ENCODE data around the gene C10orf95. TPM values are rescaled to one million over a fixed set of nuclear protein-coding genes. Genes with fewer than 3 reads are reported as not detected.

Gene C10orf95
- total RNA-seq, 1 experiment from 2014 or later = 0.82 TPM

DNA sequence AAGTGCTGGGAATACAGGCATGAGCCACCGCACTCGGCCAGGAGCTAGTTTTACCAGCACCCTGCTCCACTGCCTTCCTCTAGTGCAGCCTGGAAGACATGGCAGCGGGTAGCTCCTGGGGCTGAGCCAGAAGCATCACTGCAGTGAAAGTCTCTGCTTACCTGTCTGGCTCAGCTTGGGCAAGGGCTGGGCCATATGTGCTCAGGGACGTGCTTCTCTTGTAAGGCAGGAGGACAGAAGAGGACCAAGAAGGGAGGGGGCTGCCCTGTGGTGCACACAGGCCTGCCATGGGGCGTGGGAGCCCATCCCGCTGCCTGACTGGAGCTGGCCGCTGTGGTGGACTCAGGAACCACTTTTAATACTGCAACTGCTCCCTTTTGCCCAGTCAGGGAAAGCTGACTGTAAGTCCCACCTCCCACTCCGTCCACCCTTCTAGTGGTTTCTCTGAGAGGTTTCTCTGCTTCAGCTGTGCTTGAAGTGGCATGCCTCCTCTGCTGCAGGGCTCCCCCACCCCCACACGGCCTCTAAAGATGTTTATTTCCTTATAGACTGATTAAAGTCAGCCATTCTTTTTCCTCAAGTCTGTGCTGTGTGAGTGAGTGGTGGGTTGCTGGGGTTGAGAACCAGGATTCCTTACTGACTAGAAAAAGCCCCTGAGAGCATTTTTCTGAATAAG is 25.3 kb upstream of the C10orf95 start:
- intact Hi-C loops (cut with micrococcal nuclease; ENCODE audit: unreplicated experiment) = no loop called here
- H3K9me3 Mint-ChIP-seq (ENCODE audit: unreplicated experiment) = no peaks in the 10 kb centered on the region
- no peaks in the 10 kb centered on the region for H3K27me3 Mint-ChIP-seq (ENCODE audit: insufficient read depth, unreplicated experiment)
- H3K4me1 Mint-ChIP-seq (ENCODE audit: low read depth, unreplicated experiment) = no peaks in the 10 kb centered on the region
- Histone ChIP-seq H3K36me3 (ENCODE audit: control insufficient read depth, insufficient read depth, low read length) (no peaks in the 10 kb centered on the region), H3K4me1 (no peaks in the 10 kb centered on the region), H3K9me3 (no peaks in the 10 kb centered on the region), H3K4me3 (ENCODE audit: low read depth, low read length) (no peak overlapping the region), H3K27me3 (replicated peaks; ENCODE audit: control insufficient read depth, insufficient read depth, low read length) (no peaks in the 10 kb centered on the region)
- TSS peak; percentile 12 for BruUV-seq (replicated peaks)
- POLR2A ChIA-PET = interaction anchor here (0.6 kb wide), 1 partner anchor 395 kb away, joined by 4 read pairs; no protein-coding TSS in a partner anchor
- peaks cover 43% of the 10 kb centered on the region for H3K36me3 Mint-ChIP-seq (ENCODE audit: insufficient read depth, unreplicated experiment)
- H3K27ac Mint-ChIP-seq (ENCODE audit: unreplicated experiment) = no peak overlapping the region
- no peak overlapping the region for H3K4me3 Mint-ChIP-seq (ENCODE audit: unreplicated experiment)
- TF ChIP-seq CTCF (IDR thresholded peaks at IDR 0.05; ENCODE audit: insufficient read depth in 1 of 2, low read depth in 1 of 2, low read length in 1 of 2, severe bottlenecking in 1 of 2, unreplicated experiment in 1 of 2) = no peak
- CTCF ChIA-PET = interaction anchor here (0.9 kb wide), 1 partner anchor 107 kb away, joined by 3 read pairs; no protein-coding TSS in a partner anchor
- DNase-seq = no peak

DNA sequence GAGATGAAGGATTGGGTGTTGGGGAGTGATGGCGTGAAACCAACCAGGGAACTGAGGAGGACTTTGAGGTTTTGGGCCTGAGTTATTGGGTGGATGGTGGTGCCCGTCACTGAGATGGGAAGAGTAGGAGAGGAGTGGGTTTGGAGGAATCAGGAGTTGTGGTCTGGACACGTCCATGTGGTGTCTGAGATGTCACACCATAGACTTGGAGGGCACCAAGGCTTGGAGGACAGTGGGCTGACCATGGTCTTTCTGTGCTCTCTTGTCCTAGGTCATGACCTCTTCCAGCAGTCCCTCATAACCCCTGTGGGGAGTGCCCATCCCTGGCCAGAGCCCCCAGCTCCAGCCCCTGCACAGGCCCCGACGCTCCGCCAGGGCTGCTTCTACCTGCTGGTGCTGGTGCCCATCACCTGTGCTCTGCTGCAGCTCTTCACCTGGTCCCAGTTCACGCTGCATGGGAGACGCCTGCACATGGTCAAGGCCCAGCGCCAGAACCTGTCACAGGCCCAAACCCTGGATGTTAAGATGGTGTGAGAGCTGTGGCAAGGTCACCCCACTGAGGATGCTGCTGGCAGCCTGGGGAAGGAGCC is 24.2 kb upstream of the C10orf95 start:
- ChIA-PET POLR2A (interaction anchor here (0.5 kb wide), 1 partner anchor 13 kb away, joined by 5 read pairs; no protein-coding TSS in a partner anchor), CTCF (no interaction called here)
- no peaks in the 10 kb centered on the region for H3K9me3 ChIP-seq
- Mint-ChIP-seq H3K4me3 (ENCODE audit: unreplicated experiment) (no peak overlapping the region), H3K9me3 (ENCODE audit: unreplicated experiment) (no peaks in the 10 kb centered on the region), H3K27me3 (ENCODE audit: insufficient read depth, unreplicated experiment) (no peaks in the 10 kb centered on the region), H3K4me1 (ENCODE audit: low read depth, unreplicated experiment) (no peaks in the 10 kb centered on the region), H3K36me3 (ENCODE audit: insufficient read depth, unreplicated experiment) (peaks cover 48% of the 10 kb centered on the region), H3K27ac (ENCODE audit: unreplicated experiment) (no peak overlapping the region)
- no peak for DNase-seq
- H3K27me3 ChIP-seq (replicated peaks; ENCODE audit: control insufficient read depth, insufficient read depth, low read length) = no peaks in the 10 kb centered on the region
- BruUV-seq (replicated peaks) = no TSS peak
- intact Hi-C loops (cut with micrococcal nuclease; ENCODE audit: unreplicated experiment) = no loop called here
- no peaks in the 10 kb centered on the region for H3K36me3 ChIP-seq (ENCODE audit: control insufficient read depth, insufficient read depth, low read length)
- TF ChIP-seq CTCF (IDR thresholded peaks at IDR 0.05; ENCODE audit: insufficient read depth in 1 of 2, low read depth in 1 of 2, low read length in 1 of 2, severe bottlenecking in 1 of 2, unreplicated experiment in 1 of 2) = no peak
- H3K4me1 ChIP-seq = no peaks in the 10 kb centered on the region
- no peak overlapping the region for H3K4me3 ChIP-seq (ENCODE audit: low read depth, low read length)

GRCh38 chr10:102473445-102474331 is 22.3 kb upstream of the C10orf95 start:
- ChIA-PET POLR2A (interaction anchor here (0.8 kb wide), 1 partner anchor 11 kb away, joined by 7 read pairs; no protein-coding TSS in a partner anchor), CTCF (no interaction called here)
- no peak for DNase-seq
- Mint-ChIP-seq H3K36me3 (ENCODE audit: insufficient read depth, unreplicated experiment) (peaks cover 41% of the 10 kb centered on the region), H3K27me3 (ENCODE audit: insufficient read depth, unreplicated experiment) (no peaks in the 10 kb centered on the region), H3K4me1 (ENCODE audit: low read depth, unreplicated experiment) (no peaks in the 10 kb centered on the region), H3K4me3 (ENCODE audit: unreplicated experiment) (no peak overlapping the region), H3K27ac (ENCODE audit: unreplicated experiment) (peak overlapping the region; percentile 23), H3K9me3 (ENCODE audit: unreplicated experiment) (no peaks in the 10 kb centered on the region)
- Histone ChIP-seq H3K4me3 (ENCODE audit: low read depth, low read length) (no peak overlapping the region), H3K9me3 (no peaks in the 10 kb centered on the region), H3K36me3 (ENCODE audit: control insufficient read depth, insufficient read depth, low read length) (no peaks in the 10 kb centered on the region; the same call in 1 of the 2 replicates), H3K27me3 (replicated peaks; ENCODE audit: control insufficient read depth, insufficient read depth, low read length) (no peaks in the 10 kb centered on the region), H3K4me1 (no peaks in the 10 kb centered on the region)
- no peak for TF ChIP-seq CTCF (IDR thresholded peaks at IDR 0.05; ENCODE audit: insufficient read depth in 1 of 2, low read depth in 1 of 2, low read length in 1 of 2, severe bottlenecking in 1 of 2, unreplicated experiment in 1 of 2)
- BruUV-seq (replicated peaks) = no TSS peak
- intact Hi-C loops (cut with micrococcal nuclease; ENCODE audit: unreplicated experiment) = no loop called here
